ENCODE data around the gene EPB41L1. TPM values are rescaled to one million over a fixed set of nuclear protein-coding genes. Genes with fewer than 3 reads are reported as not detected.

The EPB41L1 gene
- polyA plus RNA-seq (ENCODE audit: insufficient read length) = 63.3 TPM
- long read RNA-seq, donor 1, full-length matches to known transcripts = 1 of 1 reads
- long read RNA-seq, donor 1, partial matches to known transcripts = 0 of 1 reads
- long read RNA-seq, donor 1, other reads (novel, unspliced or antisense) = 0 of 1 reads
- long read RNA-seq, donor 2, partial matches to known transcripts = 5 of 5 reads
- long read RNA-seq, donor 2, other reads (novel, unspliced or antisense) = 0 of 5 reads
- long read RNA-seq, donor 3 = 0 reads
- long read RNA-seq, donor 4 = 0 reads
- long read RNA-seq, donor 5 = 0 reads
- long read RNA-seq, donor 6 = 0 reads
- long read RNA-seq, donor 7 = 0 reads
- long read RNA-seq, donor 8 = 0 reads

DNA sequence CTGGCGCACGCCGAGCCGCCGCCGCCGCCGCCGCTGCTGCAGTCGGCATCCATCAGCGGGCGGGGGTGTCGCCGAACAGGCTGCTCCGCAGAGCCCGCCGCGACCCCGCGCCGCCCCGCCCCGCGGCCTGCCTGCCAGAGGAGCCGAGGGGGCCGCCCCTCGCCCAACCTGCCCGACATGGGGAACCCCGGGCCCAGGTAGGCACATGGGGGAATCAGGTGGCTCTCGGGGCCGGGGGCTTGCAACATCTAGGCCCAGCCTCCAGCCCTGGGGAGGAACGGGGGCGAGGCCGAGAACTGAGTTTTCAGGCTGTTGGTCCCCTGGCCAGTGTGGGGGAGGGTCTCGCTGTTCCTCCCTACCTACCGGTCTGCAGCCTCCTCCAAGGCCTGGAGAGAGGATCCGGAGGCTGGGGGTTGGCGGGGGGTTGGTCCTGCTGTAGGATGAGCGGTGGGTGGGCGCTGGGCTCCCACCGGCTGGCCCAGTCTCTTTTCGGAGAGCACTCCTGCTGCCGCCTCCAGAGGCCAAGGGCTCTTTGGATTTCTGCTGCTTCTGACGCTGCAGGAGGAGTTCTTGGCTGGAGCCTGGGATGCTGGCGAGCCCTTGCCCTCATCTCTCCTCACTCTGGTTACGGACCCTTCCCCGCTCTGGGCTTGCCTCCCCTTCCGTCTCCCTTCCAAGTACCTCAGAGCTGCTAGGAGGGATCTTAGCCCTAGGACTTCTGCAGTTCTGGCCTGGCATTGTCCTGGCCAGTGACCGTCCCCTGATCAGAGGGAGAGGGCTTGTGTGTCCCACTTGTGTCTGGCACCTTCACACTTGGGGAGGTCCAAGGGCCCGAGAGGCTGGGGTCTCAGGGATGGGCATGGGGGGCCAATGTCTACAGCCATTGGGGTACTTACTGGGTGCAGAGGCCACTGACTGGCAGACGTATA, at the start of gene EPB41L1:
EPB41L1 (plus strand) TSS at position 41 of the 929 bp plus-strand sequence. CDS start 19,038 bp downstream, outside the sequence.
- no peak for DNase-seq

DNA sequence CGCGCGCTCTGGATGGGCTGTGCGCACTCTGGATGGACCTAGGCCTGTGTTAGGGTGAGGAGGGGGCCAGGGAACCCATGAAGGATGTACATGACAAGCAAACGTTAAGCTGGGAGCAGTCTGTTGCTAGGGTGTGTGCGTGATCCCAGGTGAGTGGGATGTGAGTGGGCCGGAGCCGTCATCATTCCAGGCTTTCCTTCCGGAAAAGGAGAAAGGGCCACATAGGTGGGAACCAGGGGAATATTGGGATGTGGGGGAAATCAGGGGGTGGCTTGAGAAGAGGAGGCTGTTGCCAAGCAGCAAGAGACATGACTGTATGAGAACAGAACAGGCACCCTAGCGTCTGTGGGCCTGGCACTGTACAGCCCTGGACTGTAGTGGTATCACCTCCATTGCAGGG, 49.7 kb upstream of the EPB41L1 start:
- no peak for DNase-seq

GRCh38 chr20:36105711-36106226, 48.8 kb upstream of the EPB41L1 start:
- peak; percentile 64 for DNase-seq

DNA sequence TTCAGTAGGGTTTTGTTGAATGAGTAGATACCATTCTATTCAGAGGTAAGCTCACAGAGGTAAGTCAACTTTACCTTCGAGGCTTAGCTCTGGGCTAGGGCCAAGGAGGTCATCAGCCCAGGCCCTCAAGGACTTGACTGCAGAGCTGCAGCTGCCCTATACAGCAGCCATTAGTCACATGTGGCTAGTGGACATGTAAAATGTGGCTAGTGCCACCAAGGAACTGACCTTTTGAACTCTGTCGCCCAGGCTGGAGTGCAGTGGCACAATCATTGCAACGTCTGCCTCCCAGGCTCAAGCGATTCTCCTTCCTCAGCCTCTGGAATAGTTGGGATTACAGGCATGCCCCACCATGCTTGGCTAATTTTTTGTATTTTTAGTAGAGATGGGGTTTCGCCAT, 47.9 kb upstream of the EPB41L1 start:
- DNase-seq = no peak

DNA sequence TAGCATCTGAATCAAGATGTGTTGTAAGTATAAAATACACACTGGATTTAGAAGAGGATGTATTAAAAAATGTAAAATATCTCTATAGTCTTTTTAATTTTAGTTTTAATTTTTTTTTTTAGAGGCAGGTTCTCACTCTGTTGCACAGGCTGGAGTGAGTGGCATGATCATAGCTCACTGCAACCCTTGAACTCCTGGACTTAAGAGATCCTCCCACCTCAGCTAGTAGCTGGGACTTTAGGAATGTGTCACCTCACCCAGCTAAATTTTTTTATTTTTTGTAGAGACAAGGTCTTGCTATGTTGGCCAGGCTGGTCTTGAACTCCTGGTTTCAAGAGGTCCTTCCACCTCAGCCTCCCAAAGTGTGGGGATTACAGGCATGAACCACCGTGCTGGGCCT, 46.7 kb upstream of the EPB41L1 start:
- no peak for DNase-seq

DNA sequence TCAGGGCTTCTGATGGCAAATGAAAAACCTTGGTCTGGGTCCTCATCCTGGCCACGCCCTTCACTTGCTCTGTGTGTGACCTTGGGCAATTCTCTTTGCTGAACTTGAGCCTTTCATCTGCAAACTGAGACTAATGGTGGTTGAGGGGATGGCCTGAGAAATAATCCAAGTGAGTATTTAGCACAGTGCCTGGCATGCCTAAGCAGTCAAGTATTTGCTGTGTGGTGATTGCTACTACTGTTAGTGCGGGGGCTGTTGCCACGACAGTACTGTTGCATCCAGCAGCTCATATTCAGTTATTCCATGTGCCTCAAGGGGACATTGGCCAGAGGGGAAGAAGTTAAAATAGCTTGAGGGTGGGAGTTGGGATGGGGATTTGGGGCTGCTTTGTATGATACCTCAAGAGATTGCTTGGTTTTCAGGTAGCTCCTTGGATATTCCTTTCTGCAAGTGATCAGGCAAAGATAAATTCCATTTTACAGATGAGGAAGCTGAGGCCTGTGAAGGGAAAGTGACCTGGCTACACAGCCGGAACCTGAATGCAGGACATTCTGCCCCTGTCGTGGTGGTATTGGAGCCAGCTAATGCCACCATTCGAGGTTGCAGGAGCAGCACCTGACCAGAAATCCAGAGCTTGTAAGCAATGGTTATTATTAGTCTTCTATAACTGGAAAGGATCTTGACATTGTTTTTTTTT, 45.1 kb upstream of the EPB41L1 start:
- DNase-seq = no peak

GRCh38 chr20:36110994-36111393, 43.5 kb upstream of the EPB41L1 start:
- no peak for DNase-seq

DNA sequence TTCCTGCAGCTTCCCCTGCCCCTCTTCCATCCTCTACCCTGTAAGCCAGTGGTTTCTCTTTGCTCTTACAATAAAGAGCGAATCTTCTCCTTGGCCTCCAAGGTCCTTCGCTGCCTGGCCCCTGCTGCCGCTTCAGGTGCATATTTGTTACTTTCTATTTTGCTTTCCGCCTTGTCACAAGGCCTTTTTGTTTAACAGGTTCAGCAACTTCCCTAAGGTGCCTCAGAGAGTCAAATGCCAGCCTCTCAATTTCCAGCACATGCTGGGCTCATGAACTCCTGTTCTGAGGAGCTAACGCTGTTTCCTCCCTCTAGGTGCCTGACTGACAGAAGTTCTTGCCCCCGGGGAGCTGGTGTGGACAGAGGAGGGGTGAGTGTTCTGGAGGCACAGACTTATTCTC, 42.4 kb upstream of the EPB41L1 start:
- DNase-seq = no peak

GRCh38 chr20:36113036-36113435, 41.5 kb upstream of the EPB41L1 start:
- DNase-seq = no peak

GRCh38 chr20:36113566-36114250, 40.8 kb upstream of the EPB41L1 start:
- DNase-seq = no peak

DNA sequence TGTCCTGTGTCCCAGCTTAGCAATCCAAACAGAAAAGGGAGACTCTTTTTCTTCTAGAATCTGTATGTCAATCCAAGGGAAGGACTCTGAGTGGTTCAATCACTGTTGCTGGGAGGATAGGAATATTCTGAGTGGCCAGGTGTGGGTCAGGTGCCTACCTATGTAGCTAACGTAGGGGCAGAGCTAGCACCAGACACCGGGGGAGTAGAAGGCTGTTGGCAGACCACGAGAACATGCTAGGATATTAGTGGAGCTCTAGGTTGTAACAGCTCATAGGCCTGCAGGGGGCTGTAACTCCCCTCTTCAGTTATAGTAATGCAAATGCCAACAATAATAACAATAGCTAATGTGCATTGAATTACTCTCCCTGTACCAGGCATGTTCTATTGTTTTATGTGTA, 39.8 kb upstream of the EPB41L1 start:
- no peak for DNase-seq

DNA sequence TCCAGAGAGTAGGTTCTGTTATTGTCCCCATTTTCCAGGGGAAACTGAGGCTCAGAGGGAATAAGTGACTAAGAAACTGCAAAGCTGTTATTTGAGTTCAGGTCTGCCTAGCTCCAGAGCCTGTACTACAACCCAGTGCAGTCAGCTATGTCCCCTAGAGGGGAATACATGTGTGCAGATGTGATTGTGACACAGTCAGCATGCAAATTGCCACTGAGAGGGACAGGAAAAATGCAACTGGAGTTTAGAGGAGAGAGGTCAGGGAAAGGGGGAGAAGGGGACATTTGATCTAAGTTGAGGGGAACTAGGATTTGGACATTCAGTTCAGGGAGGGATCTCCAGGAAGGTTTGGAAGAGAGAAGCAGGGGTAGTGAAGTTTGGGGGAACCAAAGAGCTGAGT, 38.6 kb upstream of the EPB41L1 start:
- no peak for DNase-seq

DNA sequence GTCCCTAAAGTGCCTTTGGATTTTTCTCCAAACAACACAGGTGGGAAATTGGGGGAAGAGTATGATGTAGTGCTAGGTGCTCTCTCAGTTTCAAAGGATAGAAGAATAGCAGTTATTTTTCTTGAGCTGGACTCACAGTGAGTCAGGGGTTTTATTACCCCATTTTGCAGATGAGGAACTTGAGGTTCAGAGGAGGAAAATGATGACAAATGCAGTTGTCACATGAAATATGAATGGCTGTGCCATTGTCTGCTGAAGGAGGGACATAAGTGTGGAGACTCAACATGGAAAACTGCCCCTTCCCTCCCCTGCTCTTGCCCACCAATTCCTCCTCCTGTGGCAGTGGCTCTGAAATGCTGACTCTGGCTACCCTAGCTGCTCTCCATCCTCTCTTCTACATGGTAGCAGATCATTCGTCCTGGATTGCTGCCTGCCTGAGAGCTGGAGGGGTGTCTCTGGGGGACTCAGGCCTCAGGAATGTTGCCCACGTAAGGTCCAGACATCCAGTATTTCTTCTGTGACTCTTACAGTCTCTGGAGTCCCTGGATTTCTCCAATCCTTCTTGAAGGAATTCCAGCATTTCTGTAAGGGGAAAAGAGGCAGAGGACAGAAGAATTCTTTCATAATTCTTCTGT, 37.6 kb upstream of the EPB41L1 start:
- DNase-seq = no peak

DNA sequence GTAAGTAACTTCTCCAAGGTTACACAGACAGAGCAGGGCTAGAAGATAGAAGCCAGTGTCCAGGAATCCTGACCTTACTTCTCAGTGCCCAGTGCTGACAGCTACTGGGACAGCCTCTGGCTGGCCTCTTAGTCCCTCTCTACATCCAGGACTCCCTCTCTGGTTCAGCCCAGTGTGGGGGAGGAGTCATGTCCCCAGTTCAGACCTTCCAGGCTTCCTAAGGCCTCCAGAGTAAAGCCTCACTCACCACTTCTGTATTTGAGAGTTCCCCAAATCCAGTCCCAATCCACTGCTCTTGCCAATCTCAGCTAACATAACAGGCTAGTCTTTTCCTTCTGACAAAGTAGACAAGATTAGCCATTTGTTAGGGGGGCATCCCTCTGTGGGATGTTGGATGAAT, 36.9 kb upstream of the EPB41L1 start:
- DNase-seq = no peak

- DNase-seq = no peak
These were observed 36.2 kb upstream of the EPB41L1 start for GRCh38 chr20:36118371-36118770.

DNA sequence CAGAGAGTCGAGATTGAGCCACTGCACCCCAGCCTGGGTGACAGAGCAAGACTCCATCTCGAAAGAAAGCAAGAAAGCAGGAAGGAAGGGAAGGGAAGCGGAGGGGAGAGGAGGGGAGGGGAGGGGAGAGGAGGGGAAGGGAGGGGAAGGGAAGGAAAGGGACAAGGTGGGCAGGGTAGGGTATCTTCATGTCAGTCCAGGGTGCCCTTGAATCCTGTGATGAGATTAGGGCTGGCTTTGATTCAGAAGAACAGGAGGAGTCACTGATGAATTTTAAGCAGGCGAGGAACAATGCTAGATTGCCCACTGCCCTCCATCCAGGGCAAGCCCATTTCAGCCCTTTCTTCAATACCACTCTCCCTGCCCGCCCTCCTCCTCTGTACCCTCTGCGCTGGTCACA, 35.0 kb upstream of the EPB41L1 start:
- no peak for DNase-seq

DNA sequence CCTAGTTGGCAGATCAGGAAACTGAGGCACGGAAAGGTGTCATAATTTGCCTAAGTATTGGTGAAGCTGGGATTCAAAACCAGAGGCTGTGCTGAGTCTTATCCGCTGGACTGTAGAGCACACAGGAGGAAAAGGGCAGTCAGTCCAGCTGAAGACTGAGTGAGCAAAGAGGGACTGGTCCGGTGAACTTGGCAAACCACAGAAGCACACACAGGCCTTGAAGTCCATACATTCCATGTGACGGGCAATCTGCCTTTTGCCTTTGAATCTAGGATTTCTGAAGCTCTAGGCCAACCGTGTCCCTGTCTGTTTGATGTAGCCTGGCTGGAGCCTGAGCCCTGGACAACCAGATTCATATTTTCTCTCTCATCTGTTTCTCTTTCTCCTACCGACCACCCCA, 34.3 kb upstream of the EPB41L1 start:
- DNase-seq = no peak

DNA sequence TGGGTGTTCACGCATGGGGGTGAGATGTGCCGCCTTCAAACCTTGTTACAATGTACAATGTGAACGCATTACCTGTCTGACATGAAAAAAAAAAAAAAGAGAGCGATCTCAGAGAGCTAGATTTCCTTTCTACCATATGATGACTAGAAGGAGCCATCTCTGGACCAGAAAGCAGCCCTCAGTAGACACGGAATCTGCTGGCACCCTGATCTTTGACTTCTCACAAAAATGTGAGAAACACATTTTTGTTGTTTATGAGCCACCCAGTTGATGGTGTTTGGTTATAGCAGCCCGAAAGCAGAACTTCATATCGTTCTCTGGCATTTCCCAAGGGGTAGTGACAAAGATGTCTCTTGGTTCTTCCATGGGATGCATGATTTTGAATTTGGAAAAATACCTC, 33.5 kb upstream of the EPB41L1 start:
- DNase-seq = no peak

DNA sequence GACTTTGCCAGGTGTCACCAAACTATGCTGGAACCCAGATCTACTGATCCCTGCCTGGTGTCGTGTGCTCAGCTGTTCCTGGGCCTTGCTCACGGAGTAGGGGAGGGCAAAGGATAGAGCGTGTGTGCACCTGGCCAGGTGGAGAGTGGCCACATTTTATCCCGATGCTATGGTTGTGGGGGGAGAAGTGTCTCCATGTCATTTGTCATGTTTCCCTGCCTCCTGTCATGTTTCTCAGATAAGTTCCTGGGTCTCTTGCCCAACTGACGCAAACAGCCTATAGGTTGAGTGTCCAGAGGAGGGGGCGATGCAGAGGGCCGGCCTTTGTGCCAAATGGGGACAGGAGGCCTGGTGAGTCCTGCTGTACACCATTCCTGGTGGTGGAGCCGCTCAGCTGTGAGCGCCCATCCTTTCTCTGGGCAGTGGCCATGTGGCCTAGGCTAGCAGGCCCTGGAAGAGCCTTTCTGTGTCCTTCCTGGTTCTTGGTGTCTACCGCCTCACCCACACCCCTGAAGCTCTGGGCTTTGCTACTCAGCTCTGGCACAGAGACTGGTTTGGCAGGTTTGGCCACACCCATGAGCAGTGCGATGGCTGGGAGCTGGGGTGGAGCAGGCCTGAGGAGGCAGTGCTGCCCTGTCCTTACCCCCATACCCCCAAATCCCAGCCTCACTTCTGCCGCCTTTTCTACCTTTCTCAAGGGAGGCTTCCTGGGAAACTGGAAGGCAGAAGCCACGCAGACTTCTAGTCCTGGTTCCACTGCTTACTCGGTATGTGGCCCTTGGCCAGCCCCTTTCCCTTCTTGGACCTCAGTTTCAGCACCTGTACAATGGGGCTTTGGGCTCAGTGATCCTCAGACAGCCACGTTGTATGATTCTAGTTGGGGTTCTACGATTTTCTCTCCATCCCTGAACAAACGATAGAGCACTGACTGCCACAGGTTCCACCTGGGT, 32.3 kb upstream of the EPB41L1 start:
- DNase-seq = no peak

GRCh38 chr20:36122931-36123288, 31.6 kb upstream of the EPB41L1 start:
- DNase-seq = no peak

Measured in left kidney (tissue), 8 donors.